Head of caudate nucleus (tissue), 42 donors: ENCODE data around the gene LACC1.
A peak's percentile ranks its signal among the peaks of the same experiment; 100 is the strongest.

Source experiments
- DNase-seq, 42 donors: peaks; one replicate each; pipeline versions ENCODE4 v3.0.0 to v3.0.0-alpha.2; 2020 to 2021; ENCODE audit warnings: mixed read lengths in 7 of 42
- intact Hi-C: fragments of 100-400 bp; cut with DNase I; formaldehyde crosslinking; loops from one replicate; pipeline ENCODE4 v1.15.0; 2022

Gene LACC1

GRCh38 chr13:43879755-43880181 lies at the start of gene LACC1:
LACC1 (plus strand) TSS chr13:43879904; CDS start chr13:43880986, 1,082 bp downstream.
- intact Hi-C loops = loop anchor here (5.0 kb wide), 1 partner anchor 92 kb away; the partner anchor contains the start of gene ENOX1
- DNase-seq = peak in 19 of 42 donors; percentile 20 to 65 (median 40)

GRCh38 chr13:43830497-43830881 lies 49.2 kb upstream of the LACC1 start:
- peak in 9 of 42 donors; percentile 16 to 67 (median 43) for DNase-seq
- intact Hi-C loops = no loop called here

GRCh38 chr13:43831088-43831487 lies 48.6 kb upstream of the LACC1 start:
- no peak for DNase-seq
- intact Hi-C loops = no loop called here

GRCh38 chr13:43835701-43836100 lies 44.0 kb upstream of the LACC1 start:
- intact Hi-C loops = no loop called here
- DNase-seq = no peak

GRCh38 chr13:43838909-43839308 lies 40.8 kb upstream of the LACC1 start:
- no peak for DNase-seq
- intact Hi-C loops = no loop called here

- no peak for DNase-seq
- intact Hi-C loops = no loop called here
Observed at GRCh38 chr13:43846496-43847158, 33.1 kb upstream of the LACC1 start.

GRCh38 chr13:43848001-43848649 lies 31.6 kb upstream of the LACC1 start:
- no peak for DNase-seq
- intact Hi-C loops = no loop called here

GRCh38 chr13:43850873-43851272 lies 28.8 kb upstream of the LACC1 start:
- intact Hi-C loops = no loop called here
- no peak for DNase-seq

GRCh38 chr13:43852923-43853404 lies 26.7 kb upstream of the LACC1 start:
- DNase-seq = no peak
- intact Hi-C loops = no loop called here

GRCh38 chr13:43861863-43862262 lies 17.8 kb upstream of the LACC1 start:
- no peak for DNase-seq
- intact Hi-C loops = no loop called here

- intact Hi-C loops = no loop called here
- no peak for DNase-seq
Observed at GRCh38 chr13:43864921-43865320, 14.8 kb upstream of the LACC1 start.

GRCh38 chr13:43865892-43866291 lies 13.8 kb upstream of the LACC1 start:
- intact Hi-C loops = no loop called here
- peak in 1 of 42 donors; percentile 15 for DNase-seq

- intact Hi-C loops = loop anchor here (5.0 kb wide), 1 partner anchor 785 kb away; no protein-coding TSS in a partner anchor
Observed at GRCh38 chr13:43872181-43872580, 7.5 kb upstream of the LACC1 start.

GRCh38 chr13:43874504-43875092 lies 5.1 kb upstream of the LACC1 start:
- intact Hi-C loops = loop anchor here (5.0 kb wide), 2 partner anchors 87 to 787 kb away; partner anchors contain the start of gene ENOX1
- DNase-seq = no peak

More at GRCh38 chr13:43872181-43872580, 7.5 kb upstream of the LACC1 start:
- DNase-seq = no peak

GRCh38 chr13:43876366-43876765 lies 3.3 kb upstream of the LACC1 start:
- DNase-seq = no peak
- intact Hi-C loops = loop anchor here (5.0 kb wide), 1 partner anchor 89 kb away; the partner anchor contains the start of gene ENOX1

- intact Hi-C loops = loop anchor here (5.0 kb wide), 1 partner anchor 90 kb away; the partner anchor contains the start of gene ENOX1
- no peak for DNase-seq
Observed at GRCh38 chr13:43877326-43877725, 2.4 kb upstream of the LACC1 start.

- no peak for DNase-seq
- intact Hi-C loops = loop anchor here (5.0 kb wide), 1 partner anchor 90 kb away; the partner anchor contains the start of gene ENOX1
Observed at GRCh38 chr13:43877766-43878165, 1.9 kb upstream of the LACC1 start.

GRCh38 chr13:43878892-43879754 lies 581 bp upstream of the LACC1 start, which contains the start of gene CCDC122:
CCDC122 (minus strand) TSS chr13:43879740; CDS start chr13:43869376, 10,364 bp downstream.
- peak; percentile 52 to 89 (median 76) for DNase-seq
- intact Hi-C loops = loop anchor here (5.0 kb wide), 1 partner anchor 92 kb away; the partner anchor contains the start of gene ENOX1
